Measurements from ENCODE around the gene BAZ2B. TPM values are rescaled to one million over a fixed set of nuclear protein-coding genes. Genes with fewer than 3 reads are reported as not detected.

Gene BAZ2B
- total and polyA plus RNA-seq, 2 donors (not counting 3 experiments of a cell fraction or from before 2014, with no cell fraction given) = 22.1 to 73.8 TPM

DNA sequence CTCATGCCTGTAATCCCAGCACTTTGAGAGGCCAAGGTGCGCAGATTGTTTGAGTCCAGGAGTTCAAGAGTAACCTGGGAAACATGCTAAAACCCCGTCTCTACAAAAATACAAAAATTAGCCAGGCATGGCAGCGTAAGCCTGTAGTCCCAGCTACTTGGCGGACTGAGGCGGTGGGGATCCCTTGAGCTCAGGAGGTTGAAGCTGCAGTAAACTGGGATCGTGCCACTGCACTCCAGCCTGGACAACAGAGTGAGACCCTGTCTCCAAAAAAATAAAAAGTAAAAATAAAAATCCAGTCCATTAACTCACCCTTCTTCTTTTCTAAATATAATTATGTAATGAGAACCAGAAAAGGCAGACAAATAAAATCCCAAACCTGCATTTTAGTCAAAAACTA, 8.2 kb downstream of the BAZ2B start:
- Histone ChIP-seq H3K9me1 (replicated peaks; ENCODE audit: control insufficient read depth, extremely low read depth, insufficient read depth, low read length) (no peaks in the 10 kb centered on the region), H3K79me2 (ENCODE audit: control insufficient read depth, insufficient read depth, low read length) (peaks cover 52% of the 10 kb centered on the region), H3K27ac (ENCODE audit: insufficient read depth, low read depth, low read length) (no peak overlapping the region), H3K36me3 (ENCODE audit: control insufficient read depth in 2 of 2, extremely low read depth in 1 of 2, insufficient read depth in 2 of 2, low read length in 2 of 2) (no peaks in the 10 kb centered on the region), H3K27me3 (ENCODE audit: control insufficient read depth in 2 of 2, insufficient read depth in 2 of 2, low read length in 2 of 2) (no peaks in the 10 kb centered on the region), H4K20me1 (replicated peaks; ENCODE audit: control insufficient read depth, extremely low read depth, insufficient read depth, low read length) (peaks cover 10% of the 10 kb centered on the region), H3K4me1 (ENCODE audit: control insufficient read depth, extremely low read depth, insufficient read depth, low read length) (peaks cover 24% of the 10 kb centered on the region), H3K4me2 (ENCODE audit: insufficient read depth, low read length) (no peak overlapping the region), H2AFZ (ENCODE audit: low read depth, low read length) (no peak overlapping the region), H3K4me3 (replicated peaks in 1 of 3; ENCODE audit: insufficient read depth in 1 of 3, low read depth in 1 of 3, low read length in 3 of 3) (no peak overlapping the region), H3K9ac (replicated peaks; ENCODE audit: extremely low read depth, insufficient read depth, low read length) (no peak overlapping the region), H3K9me3 (replicated peaks; ENCODE audit: control insufficient read depth, insufficient read depth, low read length) (no peaks in the 10 kb centered on the region)
- dilution Hi-C loops (cut with MboI; ENCODE audit: extremely low pct_ligation_motif_present, low sequenced_read_pairs) (loop anchor here (25.0 kb wide), 1 partner anchor 104 kb away; the partner anchor contains the start of gene MARCHF7), intact Hi-C loops (cut with micrococcal nuclease) (no loop called here)
- BruUV-seq (replicated peaks) = no TSS peak
- ChIA-PET POLR2A (no interaction called here), CTCF (no interaction called here)
- TF ChIP-seq POLR2A (IDR thresholded peaks at IDR 0.05; ENCODE audit: low read depth, low read length) = no peak
- no peak for TF ChIP-seq MYC (IDR thresholded peaks at IDR 0.05; ENCODE audit: low read depth, low read length)
- TF ChIP-seq CTCF (IDR thresholded peaks at IDR 0.05; ENCODE audit: extremely low read depth in 1 of 2, insufficient read depth in 1 of 2, low read depth in 1 of 2, low read length in 2 of 2) = no peak
- TF ChIP-seq JUN (IDR thresholded peaks at IDR 0.05; ENCODE audit: borderline replicate concordance, insufficient read depth, insufficient read length, low read depth) = no peak
- no peak for TF ChIP-seq FOS (IDR thresholded peaks at IDR 0.05; ENCODE audit: borderline replicate concordance, insufficient read depth, low read length)
- no peak for TF ChIP-seq MAX (IDR thresholded peaks at IDR 0.05; ENCODE audit: insufficient read depth, insufficient read length)
- no peak for TF ChIP-seq GATA2 (IDR thresholded peaks at IDR 0.05; ENCODE audit: insufficient read depth, insufficient read length, low read depth, low read length)
- no peak for DNase-seq (ENCODE audit: low read depth, low spot score)
- FAIRE-seq = no peak

Data from endothelial cell of umbilical vein (primary cell).